Measurements from ENCODE around the gene C10orf90.

C10orf90 gene

DNA sequence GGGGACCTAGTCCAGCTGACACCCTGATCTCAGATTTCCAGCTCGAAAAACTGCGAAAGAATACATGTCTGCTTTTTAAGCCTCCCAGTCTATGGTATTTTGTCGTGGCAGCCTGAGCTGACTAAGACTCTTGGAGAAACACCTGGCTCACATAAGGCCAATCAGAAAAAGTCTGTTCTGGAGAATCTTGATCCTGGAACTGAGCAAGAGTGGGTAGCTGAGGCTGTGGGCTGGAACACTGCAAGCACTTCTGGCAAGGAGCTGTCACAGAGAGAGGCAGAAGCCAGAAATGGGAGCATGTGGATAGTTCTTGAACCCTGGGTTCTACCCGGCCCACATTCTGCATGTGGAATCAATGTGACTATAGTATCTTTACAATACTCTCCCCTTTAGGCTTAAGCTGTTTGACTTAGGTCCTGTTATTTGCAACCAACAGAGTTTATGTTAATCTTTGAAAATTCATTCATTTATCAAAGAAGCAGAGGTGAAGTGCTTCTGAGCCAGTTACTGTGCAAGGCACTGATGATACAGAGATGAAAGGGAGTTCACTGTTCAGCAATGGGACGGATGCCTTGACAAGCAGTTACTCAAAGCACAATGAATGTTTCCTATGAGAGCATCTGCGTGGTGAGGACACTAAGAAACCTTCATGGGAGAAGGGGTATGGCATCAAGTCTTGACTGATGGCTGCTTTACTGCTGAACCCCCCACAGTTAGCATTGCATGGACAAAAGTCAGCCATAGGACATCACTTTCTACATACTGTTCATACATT lies 4.4 kb upstream of the C10orf90 start:
- no peak for DNase-seq

DNA sequence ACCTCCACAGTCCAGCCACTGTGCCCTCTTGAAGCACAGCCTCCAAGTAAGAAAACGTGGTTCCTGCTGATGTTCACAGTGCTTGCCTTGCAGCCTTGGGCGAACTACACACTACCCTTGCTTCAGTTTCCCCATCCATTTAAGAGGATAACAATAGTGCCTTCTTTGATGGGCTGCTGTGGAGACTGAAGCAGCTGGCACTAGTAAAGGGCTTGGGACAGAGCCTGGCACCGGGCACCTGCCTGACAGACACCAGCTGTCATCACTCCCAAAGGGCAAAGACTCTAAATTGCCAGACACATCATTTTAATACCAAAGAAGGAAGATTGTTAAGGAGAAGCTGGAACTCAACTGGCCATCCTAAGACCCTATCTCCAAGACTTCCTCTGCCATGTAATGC lies 3.1 kb upstream of the C10orf90 start:
- DNase-seq, result no peak

DNA sequence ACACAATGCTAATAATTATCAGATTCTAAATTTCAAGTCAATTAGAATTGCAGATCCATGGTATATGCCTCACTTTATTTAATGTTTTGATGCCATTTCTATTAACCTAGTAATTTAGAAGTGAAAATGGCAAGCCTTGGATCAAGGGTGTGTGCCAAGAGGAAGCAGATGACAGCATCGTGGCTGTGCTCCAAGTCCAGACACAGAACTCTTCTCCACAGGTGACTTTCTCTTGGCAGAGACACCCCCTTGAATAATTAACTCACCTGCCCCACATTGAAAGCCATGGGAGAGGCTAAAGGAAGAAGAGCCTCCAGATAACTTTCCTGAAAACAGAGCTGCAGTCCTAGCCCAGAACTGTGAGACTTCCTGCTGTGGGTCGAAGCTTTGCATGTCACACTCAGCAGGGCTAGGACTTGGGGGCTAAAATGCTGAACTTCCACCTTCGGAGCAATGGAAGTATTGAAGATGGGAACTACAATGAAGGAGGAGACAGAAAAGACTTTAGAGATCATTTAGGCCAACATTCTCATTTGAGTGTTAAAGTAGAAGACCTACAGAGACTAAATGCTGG lies 996 bp upstream of the C10orf90 start:
- no peak for DNase-seq

DNA sequence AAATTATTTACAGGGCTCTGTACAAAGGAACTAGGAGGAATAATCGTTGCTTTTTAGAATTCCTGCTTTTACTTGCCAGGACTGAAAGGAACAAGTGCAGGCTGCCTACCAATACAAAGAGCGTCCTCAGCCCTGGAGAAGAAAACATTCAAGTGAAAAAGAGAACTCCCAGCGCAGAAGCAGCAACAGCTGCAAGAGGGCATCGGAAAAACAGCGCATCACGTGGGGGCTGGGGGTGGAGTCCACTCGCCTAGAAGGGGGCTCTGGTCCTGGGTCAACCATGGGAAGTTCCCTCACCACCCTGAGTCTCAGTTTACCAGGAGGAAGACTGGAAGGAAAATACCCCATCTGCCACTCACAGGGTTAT lies 385 bp upstream of the C10orf90 start:
- no peak for DNase-seq

DNA sequence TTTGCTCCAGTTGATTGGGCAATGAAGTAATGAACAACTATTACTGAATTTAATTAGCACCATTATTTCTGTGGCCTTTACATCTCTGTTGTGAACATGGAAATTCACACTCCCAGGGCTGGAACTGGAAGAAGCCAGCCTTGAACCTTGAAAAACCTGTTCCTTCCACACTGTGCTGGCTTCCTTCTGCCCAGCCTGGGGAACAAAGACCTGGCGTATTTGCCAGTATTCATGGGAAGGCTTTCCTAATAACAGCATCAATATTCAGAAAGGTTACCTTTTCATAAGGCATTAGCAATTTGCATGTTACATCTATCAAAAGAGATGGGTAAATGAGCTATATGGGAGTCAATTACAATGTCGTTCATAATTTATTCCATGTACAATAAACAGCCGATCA lies 1.3 kb downstream of the C10orf90 start:
- no peak for DNase-seq

DNA sequence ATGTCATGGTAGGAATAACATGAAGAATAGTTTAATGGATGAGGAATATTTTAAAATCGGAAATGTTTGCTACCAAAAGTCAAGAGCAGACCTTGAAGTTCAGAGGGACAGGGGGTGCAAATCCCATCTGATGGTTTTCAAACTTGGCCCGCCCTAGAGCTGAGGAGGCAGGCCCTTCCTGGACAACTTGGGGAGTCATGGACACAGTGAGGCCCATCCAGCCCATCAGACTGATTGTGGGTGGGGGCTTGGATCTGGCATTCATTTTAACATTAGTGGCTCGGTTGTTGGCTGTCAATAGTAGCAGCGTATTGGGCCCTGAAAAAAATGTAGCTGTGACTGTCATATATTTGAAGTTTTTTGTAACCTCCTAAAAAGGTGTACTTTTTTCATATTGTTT lies 2.0 kb downstream of the C10orf90 start:
- DNase-seq, result no peak

DNA sequence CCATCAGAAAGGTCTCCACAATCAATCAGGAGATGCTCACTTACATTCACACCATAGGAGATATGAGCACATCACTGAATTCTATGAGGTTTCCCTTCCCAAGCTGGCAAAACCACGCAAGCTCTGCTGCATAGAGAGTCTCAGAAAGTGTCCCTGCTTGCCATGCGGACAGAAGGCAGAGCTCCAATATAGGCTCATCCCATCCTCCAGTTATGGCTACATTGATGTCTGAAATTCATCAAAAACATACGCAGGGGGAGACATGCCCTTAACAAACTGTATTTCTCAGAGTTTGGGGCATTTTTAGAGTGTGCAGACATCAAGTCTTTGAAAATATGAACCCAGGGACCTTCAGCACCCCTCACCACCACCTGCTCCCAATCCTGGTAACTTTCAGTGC lies 2.9 kb downstream of the C10orf90 start:
- DNase-seq, result no peak

DNA sequence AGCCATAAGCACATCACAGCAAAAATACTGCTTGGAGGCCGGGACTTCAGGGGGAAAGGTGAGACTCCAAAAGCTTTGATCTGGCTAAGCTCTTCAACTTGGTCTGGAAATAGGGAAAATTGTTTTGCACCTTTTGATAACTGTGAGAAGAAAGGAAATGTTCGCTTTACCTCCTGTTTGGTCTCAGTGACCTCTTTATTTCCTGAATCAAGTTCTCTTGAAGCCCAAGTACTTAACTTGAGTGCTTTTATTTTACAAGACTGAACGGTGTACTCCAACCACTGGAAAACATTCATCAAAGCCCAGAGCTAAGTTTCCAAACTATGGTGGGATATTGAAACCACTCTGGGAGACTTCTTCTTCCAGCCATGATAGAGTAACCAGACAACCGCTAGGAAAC lies 5.3 kb downstream of the C10orf90 start:
- no peak for DNase-seq

DNA sequence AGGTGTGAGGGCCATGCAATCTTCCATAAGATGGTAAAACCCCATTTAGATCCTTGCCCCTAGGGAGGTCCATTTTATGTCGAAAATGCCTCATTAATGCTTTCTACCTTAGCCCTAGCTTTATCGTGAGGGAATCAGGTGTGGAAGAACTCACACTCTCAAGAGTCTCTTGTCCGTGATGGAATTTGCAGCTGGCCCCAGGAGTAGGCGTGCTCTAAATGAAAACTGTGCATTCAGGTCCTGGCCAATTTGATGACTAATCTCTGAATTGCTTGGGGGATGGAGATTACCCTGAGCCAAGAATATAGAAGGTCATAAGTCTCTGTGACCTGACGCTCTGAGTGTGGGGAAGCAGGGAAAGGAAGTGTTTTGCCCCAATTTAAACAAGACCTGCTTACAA lies 6.6 kb downstream of the C10orf90 start:
- DNase-seq, result no peak

DNA sequence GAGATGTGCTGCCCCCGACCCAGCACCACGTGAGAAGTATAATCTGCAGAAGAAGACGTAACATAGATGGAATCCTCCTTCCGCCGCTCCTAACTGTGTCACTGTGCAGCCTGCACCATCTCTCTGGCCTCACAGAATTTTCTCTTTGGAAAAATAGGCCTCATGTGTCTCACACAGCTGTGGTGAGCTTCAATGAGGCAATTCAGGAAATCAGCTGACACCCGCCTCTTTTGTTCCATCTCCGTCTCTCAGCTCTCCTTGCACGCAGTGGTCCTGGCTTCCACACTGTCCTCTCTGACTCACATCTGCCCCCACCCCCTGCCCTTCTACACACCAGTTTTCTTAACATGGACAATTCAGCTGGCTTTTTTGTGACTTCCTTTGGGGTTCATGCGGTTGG lies 7.2 kb downstream of the C10orf90 start:
- no peak for DNase-seq

DNA sequence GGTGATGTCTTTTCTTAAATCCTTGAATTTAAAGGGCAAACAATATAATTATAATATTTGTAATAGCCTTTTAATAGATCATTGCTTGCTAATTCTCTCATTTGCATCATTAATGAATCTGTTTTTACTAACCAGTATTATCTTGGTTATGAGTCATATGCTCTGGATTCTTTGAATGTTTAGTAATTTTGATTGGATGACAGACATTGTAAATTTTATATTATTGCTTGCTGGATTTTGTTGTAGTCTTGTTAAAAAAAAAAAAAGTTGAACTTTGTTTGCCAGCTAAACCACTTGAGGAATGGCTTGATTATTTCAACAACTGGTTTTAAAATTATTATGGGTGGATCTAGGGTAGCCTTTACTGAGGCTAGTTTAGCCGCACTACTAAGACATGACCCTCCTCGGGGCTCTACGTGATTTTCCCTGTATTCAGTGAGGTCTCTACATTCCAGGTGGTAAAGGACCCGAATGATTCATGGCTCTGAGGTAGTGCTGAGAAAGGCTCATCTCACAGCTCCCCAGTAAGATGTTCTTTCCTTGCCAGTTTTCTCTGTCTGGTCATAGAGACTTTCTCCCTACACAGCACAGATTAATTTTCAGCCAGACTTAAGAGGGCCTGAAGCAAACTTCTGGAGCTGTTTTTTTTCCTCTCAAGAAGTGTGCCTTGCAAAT lies 8.5 kb downstream of the C10orf90 start:
- DNase-seq, result no peak

DNA sequence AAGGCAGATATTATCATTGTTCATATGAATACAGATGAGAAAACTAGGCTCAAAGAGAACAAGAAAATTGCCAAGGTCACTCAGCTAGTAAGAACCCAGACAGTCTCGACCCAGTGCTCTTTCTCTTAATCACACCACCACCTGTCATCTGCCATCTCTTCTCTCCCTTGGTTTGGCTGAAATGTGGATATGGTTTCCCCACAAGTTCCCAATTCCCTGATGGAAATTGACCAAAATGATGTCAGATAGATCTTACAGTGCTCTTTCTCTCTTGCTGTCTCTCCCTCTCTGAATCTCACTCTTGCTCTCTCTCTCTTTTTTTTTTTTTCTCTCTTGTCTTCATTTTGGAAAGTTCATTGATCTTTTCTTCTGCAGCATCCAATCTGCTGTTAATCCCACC lies 9.1 kb downstream of the C10orf90 start:
- DNase-seq, result no peak

DNA sequence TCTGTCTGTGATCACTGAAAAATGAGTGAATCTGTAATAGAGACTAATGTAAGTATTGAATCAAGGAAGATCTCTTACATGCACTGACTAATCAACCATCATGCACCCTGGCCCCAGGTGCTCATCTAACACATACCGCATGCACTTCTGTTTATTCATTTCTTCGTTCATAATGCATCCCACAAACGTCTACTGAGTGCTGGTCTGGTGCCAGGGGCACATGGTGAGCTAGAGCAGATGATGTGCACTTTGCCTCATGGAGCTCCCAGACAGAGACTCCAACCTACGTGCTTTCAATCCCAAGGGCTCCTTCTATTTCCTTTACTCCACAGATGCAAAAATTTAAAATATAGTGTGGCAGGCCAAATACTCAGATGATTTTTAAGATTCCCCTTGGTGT lies 10.7 kb downstream of the C10orf90 start:
- no peak for DNase-seq

DNA sequence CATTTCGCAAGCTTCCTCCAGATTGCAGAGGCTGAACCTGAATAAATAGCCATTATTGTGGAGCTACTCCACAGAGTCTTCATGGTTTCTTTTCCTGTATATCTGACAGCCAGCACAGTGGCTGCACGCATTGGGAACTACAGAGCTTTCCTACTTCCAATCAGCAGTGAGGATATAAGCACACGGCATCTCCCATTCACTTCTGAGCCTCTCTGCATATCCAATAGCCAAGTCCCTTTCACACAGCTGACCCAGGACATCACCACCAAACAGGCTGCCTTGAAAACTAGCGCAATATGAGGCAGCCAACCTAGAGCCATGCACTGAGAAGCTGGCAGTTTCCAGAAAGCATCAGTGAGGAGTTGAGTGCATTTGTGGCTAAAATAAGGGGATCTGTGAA lies 11.6 kb downstream of the C10orf90 start:
- DNase-seq, result no peak

DNA sequence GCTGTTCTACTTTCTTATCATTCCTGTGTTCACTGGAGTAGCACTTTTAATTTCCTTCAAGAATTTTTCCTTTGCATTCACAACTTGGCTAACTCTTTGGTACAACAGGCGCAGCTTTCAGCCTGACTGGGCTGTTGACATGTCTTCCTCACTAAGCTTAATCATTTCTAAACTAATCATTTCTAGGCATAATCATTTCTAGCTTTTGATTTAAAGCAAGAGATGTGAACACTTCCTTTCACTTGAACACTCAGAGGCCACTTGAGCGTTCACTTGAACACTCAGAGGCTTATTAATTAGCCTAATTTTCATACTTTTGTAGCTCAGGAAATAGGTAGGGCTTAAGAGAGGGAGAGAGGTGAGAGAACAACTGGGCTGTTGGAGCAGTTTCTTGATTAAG lies 15.9 kb downstream of the C10orf90 start:
- DNase-seq, result no peak

DNA sequence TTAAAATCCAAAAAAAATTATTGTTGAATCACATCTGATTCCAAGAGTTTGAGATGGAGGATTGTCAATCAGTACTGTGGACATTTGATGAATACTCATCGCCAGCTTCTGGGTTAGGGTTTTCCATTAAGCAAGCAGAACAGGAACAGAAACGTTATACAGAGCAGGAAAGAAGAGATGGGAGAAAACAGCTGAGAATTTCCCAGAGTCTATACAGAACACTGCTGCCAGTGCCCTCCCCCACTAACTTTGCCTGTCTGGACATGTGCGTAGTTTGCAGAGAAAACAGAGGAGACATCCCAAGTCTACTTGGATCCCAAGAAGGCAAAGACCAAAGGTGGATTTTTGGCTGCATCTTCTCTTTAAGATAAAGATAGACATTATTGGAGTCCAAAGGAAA lies 19.0 kb downstream of the C10orf90 start:
- no peak for DNase-seq

DNA sequence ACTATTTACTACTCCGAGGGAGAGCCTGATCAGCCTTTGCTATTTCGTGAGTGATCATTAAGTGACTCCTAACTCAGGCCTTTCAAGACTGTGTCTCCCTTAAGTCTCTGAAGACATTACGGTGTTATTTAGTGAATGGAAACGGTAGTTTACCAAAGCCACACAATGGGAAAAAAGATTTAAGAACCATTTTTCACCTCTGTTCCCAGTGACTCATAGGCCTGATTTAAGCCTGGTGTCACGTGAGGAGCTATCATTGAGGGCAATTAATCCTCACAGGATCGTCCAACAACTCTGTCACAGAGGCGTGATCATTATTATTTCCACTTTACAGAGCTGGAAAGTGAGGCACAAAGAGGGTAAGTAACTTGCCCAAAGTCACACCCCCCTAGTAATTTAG lies 20.3 kb downstream of the C10orf90 start:
- DNase-seq, result no peak

DNA sequence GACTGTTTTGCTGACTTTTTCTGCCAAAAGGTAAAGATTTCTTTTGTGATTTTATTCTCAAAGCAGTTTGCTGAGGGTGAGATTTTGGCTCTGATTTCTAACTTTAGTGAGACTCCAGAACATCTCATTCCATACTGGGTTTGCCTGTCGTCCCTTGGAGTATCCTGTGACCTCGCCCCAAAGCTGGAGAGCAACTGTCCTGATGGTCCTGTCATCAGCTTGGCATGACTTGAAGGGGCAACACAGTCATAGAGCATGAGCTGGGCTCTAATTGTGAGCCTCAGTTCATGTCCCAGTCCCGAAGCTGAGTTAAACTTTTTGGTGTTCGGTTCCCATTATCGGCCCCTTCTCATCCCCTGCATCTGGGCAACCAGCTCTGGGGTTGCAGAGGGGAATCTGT lies 23.4 kb downstream of the C10orf90 start:
- no peak for DNase-seq

DNA sequence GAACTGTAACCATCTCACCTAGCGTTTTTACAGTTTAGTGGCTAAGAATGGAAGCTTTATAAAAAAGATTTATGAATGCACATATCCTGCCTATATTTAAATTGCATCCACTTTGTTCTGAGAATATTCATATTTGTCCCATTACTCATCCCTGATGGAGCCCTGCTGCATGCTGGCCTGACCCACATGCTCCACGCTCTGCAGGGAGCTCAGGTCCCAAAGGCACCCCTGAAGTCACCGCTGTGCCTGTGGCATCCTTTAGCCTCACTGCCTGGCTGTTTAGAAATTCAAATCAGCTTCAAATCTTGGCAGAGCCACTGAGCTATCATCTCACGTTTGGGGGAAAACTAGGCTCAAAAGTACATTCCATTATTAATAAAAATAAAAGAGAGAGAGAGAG lies 24.4 kb downstream of the C10orf90 start:
- no peak for DNase-seq

DNA sequence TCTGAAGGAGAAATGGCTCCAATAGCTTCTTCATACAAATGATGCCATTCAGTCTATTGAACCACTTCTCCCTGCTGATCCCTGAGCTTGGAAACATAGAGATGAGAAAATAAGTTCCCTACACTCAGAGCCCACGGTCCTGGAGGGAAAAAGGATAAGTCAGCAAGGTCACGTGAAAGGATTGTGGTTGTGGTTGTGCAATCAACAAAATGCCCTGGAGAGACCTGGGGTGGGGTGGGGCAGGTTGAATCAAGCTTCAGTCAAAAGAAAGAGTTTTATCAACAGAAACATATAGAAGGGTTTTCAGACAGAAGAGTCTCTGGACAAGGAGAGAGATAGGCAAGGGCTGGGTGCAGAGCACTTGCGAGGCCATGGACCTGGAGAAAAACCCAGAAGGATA lies 30.1 kb downstream of the C10orf90 start:
- DNase-seq, result no peak

DNA sequence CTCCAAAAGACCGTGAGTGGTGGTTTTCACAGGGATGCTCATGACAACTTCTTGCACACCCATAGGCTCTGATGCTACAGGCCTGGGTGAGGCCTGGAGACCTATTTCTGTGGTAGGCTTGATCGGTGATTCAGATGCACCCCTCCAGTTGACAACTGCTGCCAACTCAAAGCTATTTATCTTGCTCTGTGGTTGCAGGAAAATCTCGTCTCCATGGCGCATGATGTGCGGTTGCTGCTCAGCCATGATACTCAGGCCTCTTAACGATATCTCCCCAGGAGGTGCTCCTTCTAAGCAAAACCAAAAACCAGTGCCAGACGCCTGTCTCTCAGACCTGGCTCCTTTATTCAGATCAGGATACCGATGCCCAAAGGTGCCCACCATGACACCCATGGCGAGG lies 31.4 kb downstream of the C10orf90 start:
- DNase-seq, result no peak

DNA sequence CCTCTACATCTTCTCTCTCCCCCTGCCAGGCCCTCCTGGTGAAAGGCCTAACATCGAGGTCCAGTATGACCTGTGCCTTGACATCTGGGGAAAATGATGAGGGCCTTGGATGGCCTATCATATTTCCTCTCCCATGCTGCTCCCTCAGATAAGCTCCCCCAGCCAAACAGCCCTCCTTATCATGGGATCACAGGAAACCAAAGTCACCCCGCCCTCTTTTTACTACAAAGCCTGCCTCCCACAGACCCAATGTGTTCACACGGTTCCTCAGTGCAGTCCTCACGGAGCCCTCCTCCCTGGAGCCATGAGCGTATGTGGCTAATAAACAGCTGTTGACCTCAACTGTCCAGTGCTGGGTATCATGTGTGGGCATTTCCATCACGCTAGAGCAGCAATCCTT lies 32.0 kb downstream of the C10orf90 start:
- DNase-seq, result no peak

DNA sequence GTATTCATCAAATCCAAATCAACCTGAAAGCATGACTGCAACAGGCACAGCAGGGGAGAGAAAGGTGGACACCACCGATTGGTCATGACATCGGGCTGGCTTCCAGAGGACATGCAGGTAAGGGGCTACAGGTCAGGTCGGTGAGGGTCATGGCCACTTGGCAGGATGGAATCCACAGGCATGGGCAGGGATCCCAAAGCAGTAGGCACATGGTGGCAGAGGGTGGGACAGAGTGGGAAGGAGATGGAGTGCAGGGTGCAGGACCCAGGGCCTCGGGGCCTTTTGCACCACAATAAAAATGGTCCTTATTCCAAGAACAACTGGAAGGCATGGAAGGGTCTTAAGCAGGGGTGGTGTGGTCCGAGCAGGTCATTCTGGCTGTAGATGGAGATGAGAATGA lies 33.0 kb downstream of the C10orf90 start:
- DNase-seq, result no peak

DNA sequence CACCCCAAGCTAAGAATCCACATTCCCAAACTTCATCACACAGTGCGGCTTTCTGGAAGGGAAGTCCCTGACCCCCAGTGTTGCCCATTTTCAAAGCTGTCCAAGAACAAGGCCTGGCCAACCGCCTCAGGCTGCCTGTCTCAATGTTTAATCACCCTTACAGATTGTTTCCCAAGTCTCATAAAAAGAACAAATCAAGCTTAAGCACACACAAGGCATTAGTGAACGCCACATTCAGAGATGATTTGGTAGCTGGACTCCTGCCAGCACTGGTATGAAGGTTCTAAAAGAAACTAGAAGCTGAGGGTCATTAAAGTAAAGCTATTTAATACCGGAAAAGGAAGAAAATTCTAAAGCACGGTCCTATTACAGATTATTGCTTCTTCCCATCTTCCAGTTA lies 35.6 kb downstream of the C10orf90 start:
- no peak for DNase-seq

DNA sequence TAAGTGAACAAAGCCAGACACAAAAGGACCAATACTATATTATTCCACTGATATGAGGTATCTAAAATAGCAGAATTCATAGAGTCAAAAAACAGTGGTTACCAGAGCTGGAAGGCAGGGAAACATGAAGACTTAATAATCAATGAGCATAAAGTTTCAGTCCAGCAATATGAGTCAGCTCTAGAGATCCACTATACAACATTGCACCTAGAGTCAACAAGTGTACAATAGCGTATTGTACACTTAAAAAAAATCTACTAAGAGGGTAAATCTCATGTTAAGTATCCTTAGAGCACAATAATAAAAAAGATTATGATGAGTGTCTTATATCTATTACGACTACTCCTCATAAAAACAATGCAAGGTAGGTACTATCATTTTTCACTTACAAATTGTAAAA lies 36.1 kb downstream of the C10orf90 start:
- DNase-seq, result no peak
